IMR-90 (cell line): ENCODE measurements around the gene TLR6. TPM values are rescaled to one million over a fixed set of nuclear protein-coding genes. Genes with fewer than 3 reads are reported as not detected.

Experiments
- ATAC-seq: fragments of 200-7000 bp; cut with Tn5 transposase; 2 replicates; pipeline ENCODE4 v1.9.1; 2020; ENCODE audit warnings: low read depth, mild to moderate bottlenecking, moderate library complexity
- BruUV-seq: library from RNA; stranded (reverse); fragments of 400-500 nt; replicated peaks from 2 replicates; lab custom pipeline; 2021; lab: Mats Ljungman, UMichigan
- CTCF ChIA-PET: fragments of 300-600 bp; formaldehyde crosslinking; extraction: SDS; loops from one replicate; lab custom pipeline; 2021; ENCODE audit warnings: antibody characterized with exemption; lab: Yijun Ruan, JAX
- POLR2A ChIA-PET: fragments of 300-600 bp; sonication (Branson Sonifier 250); formaldehyde crosslinking; loops from one replicate; lab custom pipeline; 2022; ENCODE audit warnings: antibody characterized with exemption; ENCODE audit not compliant: unreplicated experiment; lab: Charles Lee
- DNase-seq: peaks from one replicate; pipeline ENCODE4 v3.0.0; 2013
- H2AFZ ChIP-seq: replicated peaks from 2 replicates; pipeline ENCODE3; 2013; ENCODE audit warnings: low read length, mild to moderate bottlenecking; ENCODE audit not compliant: poor library complexity
- H2AK5ac ChIP-seq: 2 replicates; pipeline ENCODE4 v1.6.1; 2013; ENCODE audit warnings: low read depth, low read length, inconsistent platforms
- H2AK9ac ChIP-seq: replicated peaks from 2 replicates; pipeline ENCODE3; 2013; ENCODE audit warnings: mild to moderate bottlenecking, low read depth, low read length, moderate library complexity; ENCODE audit not compliant: poor library complexity
- H2BK120ac ChIP-seq: 2 replicates; pipeline ENCODE4 v1.6.1; 2013; ENCODE audit warnings: low read depth, low read length, inconsistent platforms
- H2BK15ac ChIP-seq: 3 replicates; pipeline ENCODE4 v1.6.1; 2013; ENCODE audit warnings: low read depth, low read length, inconsistent platforms
- H2BK20ac ChIP-seq: 2 replicates; pipeline ENCODE4 v1.6.1; 2013; ENCODE audit warnings: low read depth, mild to moderate bottlenecking, inconsistent platforms, low read length, moderate library complexity
- H2BK5ac ChIP-seq: 2 replicates; pipeline ENCODE4 v1.6.1; 2013; ENCODE audit warnings: mild to moderate bottlenecking, low read depth, low read length, inconsistent platforms; ENCODE audit not compliant: poor library complexity, severe bottlenecking
- H3K14ac ChIP-seq: replicated peaks from 2 replicates; pipeline ENCODE4 v1.6.1; 2013; ENCODE audit warnings: low read depth, low read length, inconsistent platforms
- H3K18ac ChIP-seq: 2 replicates; pipeline ENCODE4 v1.6.1; 2013; ENCODE audit warnings: low read depth, low read length, control low read depth
- H3K23ac ChIP-seq: 2 replicates; pipeline ENCODE4 v1.6.1; 2013; ENCODE audit warnings: low read depth, low read length, inconsistent platforms
- H3K27ac ChIP-seq: 2 replicates; pipeline ENCODE4 v1.5.1; 2013; ENCODE audit warnings: mild to moderate bottlenecking, control low read depth, low read length; ENCODE audit not compliant: insufficient read depth
- H3K27me3 ChIP-seq: 2 replicates; pipeline ENCODE4 v1.6.1; 2013; ENCODE audit warnings: low read length; ENCODE audit not compliant: control insufficient read depth, insufficient read depth
- H3K36me3 ChIP-seq: 2 replicates; pipeline ENCODE4 v1.6.1; 2013; ENCODE audit warnings: low read length, mixed read lengths; ENCODE audit not compliant: control insufficient read depth, insufficient read depth
- H3K4ac ChIP-seq: 2 replicates; pipeline ENCODE4 v1.6.1; 2013; ENCODE audit warnings: low read depth, low read length, inconsistent platforms
- H3K4me1 ChIP-seq: 2 replicates; pipeline ENCODE4 v1.6.1; 2013; ENCODE audit warnings: low read length, mixed read lengths; ENCODE audit not compliant: control insufficient read depth, insufficient read depth
- H3K4me2 ChIP-seq: 2 replicates; pipeline ENCODE4 v1.6.1; 2013; ENCODE audit warnings: low read depth, mild to moderate bottlenecking, control low read depth, low read length, moderate library complexity
- H3K4me3 ChIP-seq: 2 replicates; pipeline ENCODE4 v1.5.1; 2013; ENCODE audit warnings: low read depth, mild to moderate bottlenecking, control low read depth, low read length, moderate library complexity; ENCODE audit not compliant: insufficient read depth
- H3K56ac ChIP-seq: 2 replicates; pipeline ENCODE4 v1.6.1; 2013; ENCODE audit warnings: low read length, inconsistent platforms; ENCODE audit not compliant: insufficient read depth; ENCODE audit errors: extremely low read depth
- H3K79me1 ChIP-seq, 2 experiments: 2 replicates each; pipeline ENCODE4 v1.6.1; 2013; ENCODE audit warnings: low read length in 2 of 2, inconsistent platforms in 1 of 2, low read depth in 1 of 2
- H3K9ac ChIP-seq: 2 replicates; pipeline ENCODE4 v1.6.1; 2013; ENCODE audit warnings: low read depth, low read length, control low read depth
- H3K9me1 ChIP-seq: 2 replicates; pipeline ENCODE4 v1.6.1; 2013; ENCODE audit warnings: low read length, inconsistent platforms; ENCODE audit not compliant: insufficient read depth
- H3K9me3 ChIP-seq: 2 replicates; pipeline ENCODE4 v1.6.1; 2013; ENCODE audit warnings: low read length; ENCODE audit not compliant: control insufficient read depth, insufficient read depth
- H4K20me1 ChIP-seq: 2 replicates; pipeline ENCODE4 v1.6.1; 2013; ENCODE audit warnings: low read length, inconsistent platforms; ENCODE audit not compliant: insufficient read depth
- H4K5ac ChIP-seq: 2 replicates; pipeline ENCODE4 v1.6.1; 2013; ENCODE audit warnings: mild to moderate bottlenecking, low read depth, low read length, control low read depth
- H4K8ac ChIP-seq, 2 experiments: 2 replicates each; pipeline ENCODE4 v1.6.1; 2013; ENCODE audit warnings: low read depth in 2 of 2, low read length in 2 of 2, control low read depth in 1 of 2, inconsistent platforms in 1 of 2
- H4K91ac ChIP-seq: 2 replicates; pipeline ENCODE4 v1.6.1; 2013; ENCODE audit warnings: low read depth, low read length, inconsistent platforms; ENCODE audit not compliant: insufficient read depth
- BHLHE40 ChIP-seq: fragments of 150-350 bp; IDR thresholded peaks from 2 replicates; pipeline ENCODE4 v1.6.1; 2016; ENCODE audit warnings: mild to moderate bottlenecking, low read depth, low read length
- CEBPB ChIP-seq: IDR thresholded peaks from 2 replicates; pipeline ENCODE4 v1.6.1; 2012; ENCODE audit warnings: low read depth, low read length, improper control_type of control experiment
- CHD1 ChIP-seq: IDR thresholded peaks from 2 replicates; pipeline ENCODE4 v1.6.1; 2012; ENCODE audit warnings: low read depth, low read length, improper control_type of control experiment
- FOS ChIP-seq: fragments of 150-350 bp; IDR thresholded peaks from 2 replicates; pipeline ENCODE4 v1.6.1; 2016; ENCODE audit warnings: low read depth, low read length
- MAFK ChIP-seq: IDR thresholded peaks from 2 replicates; pipeline ENCODE4 v1.6.1; 2012; ENCODE audit warnings: low read depth, low read length, improper control_type of control experiment
- MAZ ChIP-seq: IDR thresholded peaks from 2 replicates; pipeline ENCODE4 v1.6.1; 2012; ENCODE audit warnings: low read depth, mild to moderate bottlenecking, low read length, improper control_type of control experiment, moderate library complexity, borderline replicate concordance
- MXI1 ChIP-seq: IDR thresholded peaks from 2 replicates; pipeline ENCODE4 v1.6.1; 2012; ENCODE audit warnings: low read depth, mild to moderate bottlenecking, low read length, moderate library complexity, borderline replicate concordance
- NFE2L2 ChIP-seq: fragments of 150-350 bp; IDR thresholded peaks from 2 replicates; pipeline ENCODE4 v1.6.1; 2016; ENCODE audit warnings: low read depth, mild to moderate bottlenecking, low read length
- POLR2A ChIP-seq: IDR thresholded peaks from 2 replicates; pipeline ENCODE4 v1.6.1; 2012; ENCODE audit warnings: mild to moderate bottlenecking, low read depth, low read length
- RFX5 ChIP-seq: IDR thresholded peaks from 2 replicates; pipeline ENCODE4 v1.8.0; 2012; ENCODE audit warnings: low read depth, mild to moderate bottlenecking, low read length, moderate library complexity
- WGBS, 2 experiments: methylation state at CpG; one replicate each; pipeline versions ENCODE4 v1.1.5 to v1.1.7; 2013; ENCODE audit warnings: missing lambda C conversion rate in 2 of 2; ENCODE audit not compliant: insufficient read length in 1 of 2; ENCODE audit errors: extremely low coverage in 2 of 2; 5-methylcytosine and 5-hydroxymethylcytosine counted together
- dilution Hi-C: fragments of 300-500 bp; cut with HindIII; formaldehyde crosslinking; loops from one replicate; pipeline ENCODE4 v1.14.3; 2018; ENCODE audit warnings: low sequenced_read_pairs; ENCODE audit not compliant: unreplicated experiment
- in situ Hi-C: fragments of 300-500 bp; cut with MboI; formaldehyde crosslinking; loops from 3 replicates; pipeline ENCODE4 v1.14.3; 2019; ENCODE audit warnings: low sequenced_read_pairs, inconsistent platforms, mixed read lengths
- intact Hi-C: fragments of 100-400 bp; cut with micrococcal nuclease; formaldehyde crosslinking; loops from 2 replicates; pipeline ENCODE4 v1.10.0; 2022
- polyA plus RNA-seq, 3 experiments: library from polyadenylated mRNA; depleted of rRNA; stranded (reverse); fragments of >200 nt; gene quantifications; 2 replicates each; pipeline ENCODE4 v1.2.3, GENCODE V29; 2012; ENCODE audit warnings: low replicate concordance in 1 of 3
- total RNA-seq: library from RNA; depleted of rRNA; stranded (reverse); fragments of >200 nt; gene quantifications from 2 replicates; pipeline ENCODE4 v1.2.3, GENCODE V29; 2012
- TF ChIP-seq, protein P1 (sequence below): fragments of 150-350 bp; IDR thresholded peaks from 2 replicates; pipeline ENCODE4 v1.6.1; 2016; ENCODE audit warnings: low read depth, mild to moderate bottlenecking, low read length, moderate library complexity, borderline replicate concordance
- TF ChIP-seq, protein P2 (sequence below): fragments of 150-350 bp; IDR thresholded peaks from 2 replicates; pipeline ENCODE4 v1.6.1; 2017; ENCODE audit warnings: mild to moderate bottlenecking, antibody characterized with exemption, low read length, low read depth

Gene TLR6
- total and polyA plus RNA-seq, 2 of the 4 experiments (the other 2 are of a cell fraction), result 1.4 to 3.9 TPM

DNA sequence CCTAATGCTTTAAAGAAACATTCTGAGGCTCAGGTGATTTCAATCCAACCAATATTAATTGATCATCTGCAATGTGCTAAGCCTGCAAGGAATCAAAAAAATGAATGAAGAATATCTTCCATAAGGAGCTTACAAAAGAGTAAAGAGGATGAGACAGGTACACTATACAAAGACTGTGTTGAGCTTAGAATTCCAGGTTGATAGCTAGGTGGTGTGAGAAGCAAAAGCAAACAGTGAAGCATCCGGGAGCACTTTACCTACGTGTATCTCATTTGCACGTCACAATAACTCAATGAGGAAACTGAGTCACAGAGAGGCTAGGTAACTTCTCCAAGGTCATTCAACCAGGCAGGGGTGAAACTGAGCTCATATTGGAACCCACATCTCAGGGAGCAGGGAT, 48.1 kb upstream of the TLR6 start (continued):
- TF ChIP-seq FOS (no peak), MAZ (no peak), CHD1 (no peak)
- TF ChIP-seq, protein P1, sequence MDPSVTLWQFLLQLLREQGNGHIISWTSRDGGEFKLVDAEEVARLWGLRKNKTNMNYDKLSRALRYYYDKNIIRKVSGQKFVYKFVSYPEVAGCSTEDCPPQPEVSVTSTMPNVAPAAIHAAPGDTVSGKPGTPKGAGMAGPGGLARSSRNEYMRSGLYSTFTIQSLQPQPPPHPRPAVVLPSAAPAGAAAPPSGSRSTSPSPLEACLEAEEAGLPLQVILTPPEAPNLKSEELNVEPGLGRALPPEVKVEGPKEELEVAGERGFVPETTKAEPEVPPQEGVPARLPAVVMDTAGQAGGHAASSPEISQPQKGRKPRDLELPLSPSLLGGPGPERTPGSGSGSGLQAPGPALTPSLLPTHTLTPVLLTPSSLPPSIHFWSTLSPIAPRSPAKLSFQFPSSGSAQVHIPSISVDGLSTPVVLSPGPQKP, result no peak

- no CpG with 5 or more reads among the region's 10 CpGs for WGBS, 2 experiments
- in situ Hi-C loops (no loop called here), intact Hi-C loops (no loop called here), dilution Hi-C loops (no loop called here)
- Histone ChIP-seq H3K4me3 (no peak overlapping the region), H4K5ac (no peak overlapping the region), H4K91ac (no peak overlapping the region), H3K56ac (no peak overlapping the region), H3K4me1 (0 out of 2 replicates have a peak, but pooled peaks cover 2% of the 10 kb centered on the region), H3K9ac (no peak overlapping the region), H2BK5ac (no peak overlapping the region), H4K20me1 (0 out of 2 replicates have a peak, but pooled peaks cover 4% of the 10 kb centered on the region), H2BK15ac (no peak overlapping the region), H3K36me3 (peaks cover 49% of the 10 kb centered on the region), H3K9me3 (no peaks in the 10 kb centered on the region), H2BK20ac (no peak overlapping the region), H3K79me1 (peaks cover 48 to 63% of the 10 kb centered on the region in 2 experiments), H3K18ac (no peak overlapping the region), H3K23ac (no peak overlapping the region), H3K4me2 (no peak overlapping the region), H2AFZ (no peak overlapping the region), H3K27ac (no peak overlapping the region), H2AK5ac (no peak overlapping the region), H2BK120ac (no peak overlapping the region), H3K9me1 (0 out of 2 replicates have a peak, but pooled peaks cover 6% of the 10 kb centered on the region), H3K4ac (no peak overlapping the region), H3K27me3 (no peaks in the 10 kb centered on the region), H4K8ac (peak overlapping the region in 1 of 2 experiments; percentile 21; a peak in 1 of 4 replicates), H2AK9ac (no peak overlapping the region), H3K14ac (no peak overlapping the region)
- no peak for DNase-seq
- ATAC-seq, result no peak
- ChIA-PET POLR2A (no interaction called here), CTCF (no interaction called here)
- BruUV-seq, result no TSS peak
- TF ChIP-seq MAFK, result no peak
- TF ChIP-seq, protein P1, result no peak
- TF ChIP-seq BHLHE40, result no peak
- TF ChIP-seq MXI1, result no peak
- TF ChIP-seq FOS, result no peak
- TF ChIP-seq MAZ, result no peak
- TF ChIP-seq, protein P2, sequence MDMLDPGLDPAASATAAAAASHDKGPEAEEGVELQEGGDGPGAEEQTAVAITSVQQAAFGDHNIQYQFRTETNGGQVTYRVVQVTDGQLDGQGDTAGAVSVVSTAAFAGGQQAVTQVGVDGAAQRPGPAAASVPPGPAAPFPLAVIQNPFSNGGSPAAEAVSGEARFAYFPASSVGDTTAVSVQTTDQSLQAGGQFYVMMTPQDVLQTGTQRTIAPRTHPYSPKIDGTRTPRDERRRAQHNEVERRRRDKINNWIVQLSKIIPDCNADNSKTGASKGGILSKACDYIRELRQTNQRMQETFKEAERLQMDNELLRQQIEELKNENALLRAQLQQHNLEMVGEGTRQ, result no peak
- no peak for TF ChIP-seq NFE2L2
- TF ChIP-seq RFX5, result no peak
- TF ChIP-seq POLR2A, result no peak
- no peak for TF ChIP-seq CEBPB
- no peak for TF ChIP-seq CHD1
Observed at GRCh38 chr4:38904090-38904666, 47.6 kb upstream of the TLR6 start.
